Breast epithelium (tissue), 4 donors: Measurements from ENCODE around the gene SNRPA1. TPM values are rescaled to one million over a fixed set of nuclear protein-coding genes. Genes with fewer than 3 reads are reported as not detected.
A peak's percentile ranks its signal among the peaks of the same experiment; 100 is the strongest.

Experiments
- DNase-seq, 2 donors: peaks; one replicate each; pipeline ENCODE4 v3.0.0-alpha.2; 2019; ENCODE audit warnings: low spot score in 2 of 2
- H3K27ac ChIP-seq, 2 donors: fragments of 200-600 bp; sonication (generic) in 1 of 2; one replicate each; pipeline ENCODE4 v1.5.1; 2016 to 2019; ENCODE audit warnings: mild to moderate bottlenecking in 1 of 2
- H3K27me3 ChIP-seq, 2 donors: fragments of 200-600 bp; sonication (generic) in 1 of 2; one replicate each; pipeline versions ENCODE4 v1.5.1 to v1.6.0; 2017 to 2019; ENCODE audit warnings: control low read depth in 1 of 2, mild to moderate bottlenecking in 1 of 2
- H3K36me3 ChIP-seq: fragments of 200-600 bp; one replicate; pipeline ENCODE4 v1.5.1; 2019
- H3K4me1 ChIP-seq, 2 donors: fragments of 200-600 bp; sonication (generic); one replicate each; pipeline ENCODE4 v1.5.1; 2016 to 2019; ENCODE audit warnings: control low read depth in 1 of 2
- H3K4me3 ChIP-seq, 3 donors: fragments of 200-600 bp; sonication (generic); 1 replicate in 2 of 3; 2 replicates in 1 of 3; pipeline ENCODE4 v1.5.1; 2016 to 2019; ENCODE audit warnings: mild to moderate bottlenecking in 3 of 3, moderate library complexity in 2 of 3
- H3K9me3 ChIP-seq, 2 donors: fragments of 200-600 bp; sonication (generic) in 1 of 2; one replicate each; pipeline ENCODE4 v1.5.1; 2016 to 2019; ENCODE audit warnings: control low read depth in 1 of 2
- CTCF ChIP-seq, 3 donors: fragments of 450-650 bp; IDR thresholded peaks; one replicate each; pipeline ENCODE4 v1.5.1; 2016 to 2017; ENCODE audit warnings: antibody characterized with exemption in 3 of 3, mild to moderate bottlenecking in 3 of 3, moderate library complexity in 3 of 3
- POLR2A ChIP-seq: fragments of 450-650 bp; IDR thresholded peaks from one replicate; pipeline ENCODE4 v1.6.1; 2016; ENCODE audit warnings: antibody characterized with exemption, mild to moderate bottlenecking, moderate library complexity
- POLR2AphosphoS5 ChIP-seq, 3 donors: sonication (generic); formaldehyde crosslinking; IDR thresholded peaks; one replicate each; pipeline ENCODE4 v1.6.1; 2017; ENCODE audit warnings: antibody characterized with exemption in 3 of 3
- intact Hi-C: fragments of 100-400 bp; cut with DNase I; formaldehyde crosslinking; loops from one replicate; pipeline ENCODE4 v1.15.1; 2023; ENCODE audit warnings: low total_unique reads
- total RNA-seq, 3 donors: library from RNA; depleted of rRNA; stranded (reverse); fragments of >200 nt; gene quantifications; one replicate each; pipeline ENCODE4 v1.1.0, GENCODE V29; 2016

The SNRPA1 gene
- total RNA-seq, 3 donors from 2014 or later, result 26.4 to 51.1 (median 44.3) TPM

- no peaks in the 10 kb centered on the region for H3K36me3 ChIP-seq
- no peaks in the 10 kb centered on the region for H3K9me3 ChIP-seq
- intact Hi-C loops, result no loop called here
- H3K27ac ChIP-seq, result peak overlapping the region; percentile 75 to 78
- no peak for DNase-seq
- no peaks in the 10 kb centered on the region for H3K27me3 ChIP-seq
- H3K4me3 ChIP-seq, result peak overlapping the region in 1 of 3 donors; percentile 22
- TF ChIP-seq POLR2AphosphoS5 (IDR thresholded peaks at IDR 0.05), result no peak
- TF ChIP-seq CTCF (IDR thresholded peaks at IDR 0.05), result no peak
- no peak for TF ChIP-seq POLR2A
- H3K4me1 ChIP-seq, result peaks cover 16 to 50% of the 10 kb centered on the region in 2 donors
Measured at GRCh38 chr15:101244889-101245668, 50.0 kb downstream of the SNRPA1 start.

GRCh38 chr15:101244036-101244781, 50.8 kb downstream of the SNRPA1 start:
- no peak for DNase-seq
- Histone ChIP-seq H3K27ac (peak overlapping the region; percentile 75 to 78), H3K27me3 (no peaks in the 10 kb centered on the region), H3K4me1 (peaks cover 16 to 44% of the 10 kb centered on the region in 2 donors), H3K9me3 (no peaks in the 10 kb centered on the region), H3K36me3 (no peaks in the 10 kb centered on the region), H3K4me3 (peak overlapping the region in 1 of 3 donors; percentile 22)
- TF ChIP-seq POLR2AphosphoS5 (IDR thresholded peaks at IDR 0.05) (no peak), CTCF (IDR thresholded peaks at IDR 0.05) (no peak), POLR2A (no peak)
- intact Hi-C loops, result no loop called here

- no peaks in the 10 kb centered on the region for H3K36me3 ChIP-seq
- DNase-seq, result no peak
- H3K27ac ChIP-seq, result peak overlapping the region; percentile 61 to 63
- H3K9me3 ChIP-seq, result no peaks in the 10 kb centered on the region
- TF ChIP-seq POLR2AphosphoS5 (IDR thresholded peaks at IDR 0.05), result no peak
- no peak for TF ChIP-seq CTCF (IDR thresholded peaks at IDR 0.05)
- no peak for TF ChIP-seq POLR2A
- peaks cover 16 to 40% of the 10 kb centered on the region in 2 donors for H3K4me1 ChIP-seq
- no peak overlapping the region for H3K4me3 ChIP-seq
- no peaks in the 10 kb centered on the region for H3K27me3 ChIP-seq
- intact Hi-C loops, result no loop called here
Measured at GRCh38 chr15:101243420-101243819, 51.6 kb downstream of the SNRPA1 start.

GRCh38 chr15:101242999-101243336, 52.1 kb downstream of the SNRPA1 start:
- Histone ChIP-seq H3K4me1 (peaks cover 16 to 36% of the 10 kb centered on the region in 2 donors), H3K4me3 (peak overlapping the region in 1 of 3 donors; percentile 30), H3K27ac (peak overlapping the region; percentile 61 to 63), H3K36me3 (no peaks in the 10 kb centered on the region), H3K9me3 (no peaks in the 10 kb centered on the region), H3K27me3 (no peaks in the 10 kb centered on the region)
- no peak for TF ChIP-seq CTCF (IDR thresholded peaks at IDR 0.05)
- no peak for TF ChIP-seq POLR2A
- no peak for TF ChIP-seq POLR2AphosphoS5 (IDR thresholded peaks at IDR 0.05)
- intact Hi-C loops, result no loop called here
- no peak for DNase-seq
